ENCODE data around the gene COPS7A. TPM values are rescaled to one million over a fixed set of nuclear protein-coding genes. Genes with fewer than 3 reads are reported as not detected.
A peak's percentile ranks its signal among the peaks of the same experiment; 100 is the strongest.
"Not testable (repeated sequence)": the region's sequence is repeated elsewhere in the genome, so short reads cannot be mapped to it uniquely, and the experiment has no call there.

The COPS7A gene
- total RNA-seq, 1 experiment from 2014 or later, result 82.4 TPM

GRCh38 chr12:6724409-6724797, 557 bp downstream of the COPS7A start:
- H3K4me3 ChIP-seq, result peak overlapping the region; percentile 48
- no peaks in the 10 kb centered on the region for H3K9me3 ChIP-seq (replicated peaks)
- H3K36me3 ChIP-seq, result peaks cover 26% of the 10 kb centered on the region
- peak overlapping the region; percentile 69 for H3K27ac ChIP-seq
- DNase-seq (ENCODE audit: low read depth in 1 of 2, low spot score in 2 of 2), result peak in 1 of 2 experiments; percentile 45
- peaks cover 6% of the 10 kb centered on the region for H3K4me1 ChIP-seq (replicated peaks)
- H3K27me3 ChIP-seq (replicated peaks), result no peaks in the 10 kb centered on the region

- no peak for DNase-seq (ENCODE audit: low read depth in 1 of 2, low spot score in 2 of 2)
- no peaks in the 10 kb centered on the region for H3K27me3 ChIP-seq (replicated peaks)
- H3K9me3 ChIP-seq (replicated peaks), result no peaks in the 10 kb centered on the region
- H3K27ac ChIP-seq, result no peak overlapping the region
- H3K36me3 ChIP-seq, result peaks cover 36% of the 10 kb centered on the region
- no peak overlapping the region for H3K4me3 ChIP-seq
- peaks cover 6% of the 10 kb centered on the region for H3K4me1 ChIP-seq (replicated peaks)
Observed at GRCh38 chr12:6725350-6725749, 1.5 kb downstream of the COPS7A start.

GRCh38 chr12:6729186-6729585, 5.3 kb downstream of the COPS7A start:
- peaks cover 52% of the 10 kb centered on the region for H3K36me3 ChIP-seq
- peaks cover 6% of the 10 kb centered on the region for H3K4me1 ChIP-seq (replicated peaks)
- no peak for DNase-seq (ENCODE audit: low read depth in 1 of 2, low spot score in 2 of 2)
- H3K27ac ChIP-seq, result no peak overlapping the region
- H3K27me3 ChIP-seq (replicated peaks), result no peaks in the 10 kb centered on the region
- H3K9me3 ChIP-seq (replicated peaks), result no peaks in the 10 kb centered on the region
- no peak overlapping the region for H3K4me3 ChIP-seq

GRCh38 chr12:6730169-6730568, 6.3 kb downstream of the COPS7A start:
- Histone ChIP-seq H3K4me1 (replicated peaks) (no peaks in the 10 kb centered on the region), H3K9me3 (replicated peaks) (no peaks in the 10 kb centered on the region), H3K27me3 (replicated peaks) (no peaks in the 10 kb centered on the region), H3K27ac (no peak overlapping the region), H3K36me3 (peaks cover 56% of the 10 kb centered on the region), H3K4me3 (no peak overlapping the region)
- DNase-seq (ENCODE audit: low read depth in 1 of 2, low spot score in 2 of 2), result no peak

- peaks cover 33% of the 10 kb centered on the region for H3K36me3 ChIP-seq
Observed at GRCh38 chr12:6734506-6735387, 10.9 kb downstream of the COPS7A start.

GRCh38 chr12:6735448-6736191, 11.8 kb downstream of the COPS7A start:
- Histone ChIP-seq H3K27me3 (replicated peaks) (no peaks in the 10 kb centered on the region), H3K36me3 (peaks cover 24% of the 10 kb centered on the region), H3K27ac (0 out of 2 replicates have a peak overlapping the region, but pooled peaks have one; percentile 7), H3K4me1 (replicated peaks) (peaks cover 10% of the 10 kb centered on the region), H3K4me3 (no peak overlapping the region), H3K9me3 (replicated peaks) (no peaks in the 10 kb centered on the region)
- DNase-seq (ENCODE audit: low read depth in 1 of 2, low spot score in 2 of 2), result peak in 1 of 2 experiments; percentile 44

More at GRCh38 chr12:6734506-6735387, 10.9 kb downstream of the COPS7A start:
- Histone ChIP-seq H3K27me3 (replicated peaks) (no peaks in the 10 kb centered on the region), H3K9me3 (replicated peaks) (no peaks in the 10 kb centered on the region), H3K27ac (no peak overlapping the region), H3K4me3 (no peak overlapping the region), H3K4me1 (replicated peaks) (peaks cover 10% of the 10 kb centered on the region)
- no peak for DNase-seq (ENCODE audit: low read depth in 1 of 2, low spot score in 2 of 2)

- H3K9me3 ChIP-seq (replicated peaks), result no peaks in the 10 kb centered on the region
- no peak for DNase-seq (ENCODE audit: low read depth in 1 of 2, low spot score in 2 of 2)
- peaks cover 10% of the 10 kb centered on the region for H3K4me1 ChIP-seq (replicated peaks)
- H3K27me3 ChIP-seq (replicated peaks), result no peaks in the 10 kb centered on the region
- H3K27ac ChIP-seq, result no peak overlapping the region
- H3K36me3 ChIP-seq, result peaks cover 13% of the 10 kb centered on the region
- H3K4me3 ChIP-seq, result no peak overlapping the region
Observed at GRCh38 chr12:6736754-6737153, 12.9 kb downstream of the COPS7A start.

- not testable (repeated sequence) for DNase-seq (ENCODE audit: low read depth in 1 of 2, low spot score in 2 of 2); H3K4me3 ChIP-seq; H3K9me3 ChIP-seq (replicated peaks); H3K27me3 ChIP-seq (replicated peaks); H3K27ac ChIP-seq; H3K4me1 ChIP-seq (replicated peaks)
- peaks cover 23% of the 10 kb centered on the region for H3K36me3 ChIP-seq
Observed at GRCh38 chr12:6742080-6742479, 18.2 kb downstream of the COPS7A start.

GRCh38 chr12:6742834-6743233, 19.0 kb downstream of the COPS7A start:
- peaks cover 31% of the 10 kb centered on the region for H3K36me3 ChIP-seq
- DNase-seq (ENCODE audit: low read depth in 1 of 2, low spot score in 2 of 2), result no peak
- H3K9me3 ChIP-seq (replicated peaks), result no peaks in the 10 kb centered on the region
- H3K4me3 ChIP-seq, result no peak overlapping the region
- no peaks in the 10 kb centered on the region for H3K27me3 ChIP-seq (replicated peaks)
- no peaks in the 10 kb centered on the region for H3K4me1 ChIP-seq (replicated peaks)
- no peak overlapping the region for H3K27ac ChIP-seq

- peaks cover 36% of the 10 kb centered on the region for H3K36me3 ChIP-seq
- not testable (repeated sequence) for H3K27me3 ChIP-seq (replicated peaks); DNase-seq (ENCODE audit: low read depth in 1 of 2, low spot score in 2 of 2)
Observed at GRCh38 chr12:6743300-6743699, 19.5 kb downstream of the COPS7A start.

GRCh38 chr12:6745741-6746525, 22.1 kb downstream of the COPS7A start:
- Histone ChIP-seq H3K4me3 (no peak overlapping the region), H3K27ac (no peak overlapping the region), H3K27me3 (replicated peaks) (no peaks in the 10 kb centered on the region), H3K36me3 (peaks cover 62% of the 10 kb centered on the region), H3K9me3 (replicated peaks) (no peaks in the 10 kb centered on the region), H3K4me1 (replicated peaks) (no peaks in the 10 kb centered on the region)
- no peak for DNase-seq (ENCODE audit: low read depth in 1 of 2, low spot score in 2 of 2)

More at GRCh38 chr12:6743300-6743699, 19.5 kb downstream of the COPS7A start:
- not testable (repeated sequence) for H3K27ac ChIP-seq; H3K4me1 ChIP-seq (replicated peaks); H3K9me3 ChIP-seq (replicated peaks); H3K4me3 ChIP-seq

GRCh38 chr12:6747216-6747615, 23.4 kb downstream of the COPS7A start:
- Histone ChIP-seq H3K9me3 (replicated peaks) (no peaks in the 10 kb centered on the region), H3K36me3 (peaks cover 75% of the 10 kb centered on the region), H3K27ac (no peak overlapping the region), H3K4me3 (no peak overlapping the region), H3K27me3 (replicated peaks) (no peaks in the 10 kb centered on the region), H3K4me1 (replicated peaks) (peaks cover 7% of the 10 kb centered on the region)
- DNase-seq (ENCODE audit: low read depth in 1 of 2, low spot score in 2 of 2), result no peak

GRCh38 chr12:6748761-6749160, 24.9 kb downstream of the COPS7A start:
- DNase-seq (ENCODE audit: low read depth in 1 of 2, low spot score in 2 of 2), result no peak
- Histone ChIP-seq H3K4me3 (no peak overlapping the region), H3K4me1 (replicated peaks) (peaks cover 9% of the 10 kb centered on the region), H3K27ac (no peak overlapping the region), H3K9me3 (replicated peaks) (no peaks in the 10 kb centered on the region), H3K36me3 (peaks cover 79% of the 10 kb centered on the region), H3K27me3 (replicated peaks) (no peaks in the 10 kb centered on the region)

Measured in SJSA1 (cell line).